DMS 273 (cell line): ENCODE measurements around the gene MBNL2.
"Not testable (repeated sequence)": the region's sequence is repeated elsewhere in the genome, so short reads cannot be mapped to it uniquely, and the experiment has no call there.

Experiments used
- DNase-seq: peaks from one replicate; lab custom pipeline; 2025; ENCODE audit not compliant: unreplicated experiment; lab: John Stamatoyannopoulos, UW

The MBNL2 gene

GRCh38 chr13:97341135-97341534 lies 119.0 kb downstream of the MBNL2 start:
- DNase-seq, result no peak

GRCh38 chr13:97342136-97342535 lies 120.0 kb downstream of the MBNL2 start:
- no peak for DNase-seq

GRCh38 chr13:97342936-97343335 lies 120.8 kb downstream of the MBNL2 start:
- DNase-seq, result no peak

- peak; percentile 65 for DNase-seq
Observed at GRCh38 chr13:97344265-97345175, 122.4 kb downstream of the MBNL2 start.

- DNase-seq, result no peak
Observed at GRCh38 chr13:97346097-97346496, 124.0 kb downstream of the MBNL2 start.

- DNase-seq, result no peak
Observed at GRCh38 chr13:97346561-97347254, 124.6 kb downstream of the MBNL2 start.

- no peak for DNase-seq
Observed at GRCh38 chr13:97347255-97347932, 125.3 kb downstream of the MBNL2 start.

- DNase-seq, result no peak
Observed at GRCh38 chr13:97348569-97349100, 126.5 kb downstream of the MBNL2 start.

- not testable (repeated sequence) for DNase-seq
Observed at GRCh38 chr13:97352012-97352411, 129.9 kb downstream of the MBNL2 start.

GRCh38 chr13:97352815-97353214 lies 130.7 kb downstream of the MBNL2 start:
- DNase-seq, result no peak

GRCh38 chr13:97353927-97354675 lies 132.0 kb downstream of the MBNL2 start:
- DNase-seq, result no peak

GRCh38 chr13:97354808-97355207 lies 132.7 kb downstream of the MBNL2 start:
- no peak for DNase-seq

GRCh38 chr13:97356592-97356991 lies 134.5 kb downstream of the MBNL2 start:
- no peak for DNase-seq

GRCh38 chr13:97359181-97360057 lies 137.3 kb downstream of the MBNL2 start:
- peak; percentile 75 for DNase-seq

- no peak for DNase-seq
Observed at GRCh38 chr13:97360610-97361009, 138.5 kb downstream of the MBNL2 start.

- DNase-seq, result no peak
Observed at GRCh38 chr13:97364031-97364430, 141.9 kb downstream of the MBNL2 start.

GRCh38 chr13:97364827-97365226 lies 142.7 kb downstream of the MBNL2 start:
- DNase-seq, result no peak

- DNase-seq, result no peak
Observed at GRCh38 chr13:97366172-97366688, 144.1 kb downstream of the MBNL2 start.

GRCh38 chr13:97367016-97367822 lies 145.1 kb downstream of the MBNL2 start:
- DNase-seq, result no peak
